ENCODE data around the gene DSG1. TPM values are rescaled to one million over a fixed set of nuclear protein-coding genes. Genes with fewer than 3 reads are reported as not detected.
A peak's percentile ranks its signal among the peaks of the same experiment; 100 is the strongest.

DSG1 gene
- total RNA-seq (2014; rRNA removed; shearing (Covaris generic)): not detected in 2 replicates
- total RNA-seq (2022): not detected in 2 replicates
- not detected for Bru-seq, nascent RNA
- BruChase-seq, experiment 1, labeled RNA remaining after a 6-hour chase: not detected
- BruChase-seq, experiment 2, labeled RNA remaining after a 2-hour chase: percentile 6 among the genes with signal in this experiment
- long read RNA-seq: 0 reads

DNA sequence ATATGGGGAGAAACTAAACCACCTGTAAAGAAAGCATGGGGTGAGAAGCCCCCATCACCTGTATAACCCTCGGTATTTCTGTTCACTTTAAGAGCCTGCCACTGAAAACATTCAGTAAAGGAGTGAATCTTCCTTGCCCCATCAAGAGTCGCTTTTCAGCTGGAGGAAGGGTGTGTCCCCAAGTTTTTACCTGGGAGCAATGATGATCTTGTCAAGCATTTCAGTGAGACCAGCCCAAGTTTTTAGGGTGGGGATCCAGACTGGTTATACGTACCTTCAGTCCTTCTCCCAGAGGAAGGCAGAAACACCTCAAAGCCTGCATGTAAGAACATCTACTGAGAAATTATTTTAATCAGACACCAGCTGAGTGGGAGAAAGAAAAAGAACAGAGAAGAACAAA is at the start of gene DSG1:
Gene DSG1, plus strand, starts transcription at position 301 of the 400 bp plus-strand sequence. CDS start 141 bp downstream, outside the sequence.
- intact Hi-C loops (cut with micrococcal nuclease; ENCODE audit: unreplicated experiment): no loop called here

DNA sequence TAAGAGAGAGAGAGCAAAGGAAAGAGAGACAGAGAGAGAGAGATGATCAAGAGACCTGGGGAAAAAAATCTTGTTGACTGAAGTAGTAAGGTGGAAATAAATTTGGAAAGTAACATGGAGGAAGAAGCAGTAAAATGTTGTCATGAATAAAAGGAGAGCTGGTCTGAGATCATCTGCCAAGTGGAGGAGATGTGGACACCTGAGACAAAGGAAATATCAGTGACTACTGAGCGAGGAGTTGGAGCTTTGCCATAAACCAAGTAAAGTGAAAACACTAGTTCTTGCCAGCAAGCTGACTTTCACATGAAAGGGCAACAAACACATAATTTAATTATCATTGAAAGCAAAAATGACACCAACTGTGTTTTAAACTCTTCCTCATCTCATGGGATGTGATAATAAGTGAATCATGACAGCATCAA is 49.0 kb upstream of the DSG1 start:
- H3K36me3 ChIP-seq (ENCODE audit: insufficient read depth, low read length): no peaks in the 10 kb centered on the region
- H2AFZ ChIP-seq (ENCODE audit: low read length): no peak overlapping the region
- H3K9me2 ChIP-seq (ENCODE audit: insufficient read depth, low read length): no peaks in the 10 kb centered on the region
- no peak overlapping the region for H3K4me3 ChIP-seq (ENCODE audit: low read depth, low read length, poor library complexity, severe bottlenecking)
- TF ChIP-seq, protein P1, sequence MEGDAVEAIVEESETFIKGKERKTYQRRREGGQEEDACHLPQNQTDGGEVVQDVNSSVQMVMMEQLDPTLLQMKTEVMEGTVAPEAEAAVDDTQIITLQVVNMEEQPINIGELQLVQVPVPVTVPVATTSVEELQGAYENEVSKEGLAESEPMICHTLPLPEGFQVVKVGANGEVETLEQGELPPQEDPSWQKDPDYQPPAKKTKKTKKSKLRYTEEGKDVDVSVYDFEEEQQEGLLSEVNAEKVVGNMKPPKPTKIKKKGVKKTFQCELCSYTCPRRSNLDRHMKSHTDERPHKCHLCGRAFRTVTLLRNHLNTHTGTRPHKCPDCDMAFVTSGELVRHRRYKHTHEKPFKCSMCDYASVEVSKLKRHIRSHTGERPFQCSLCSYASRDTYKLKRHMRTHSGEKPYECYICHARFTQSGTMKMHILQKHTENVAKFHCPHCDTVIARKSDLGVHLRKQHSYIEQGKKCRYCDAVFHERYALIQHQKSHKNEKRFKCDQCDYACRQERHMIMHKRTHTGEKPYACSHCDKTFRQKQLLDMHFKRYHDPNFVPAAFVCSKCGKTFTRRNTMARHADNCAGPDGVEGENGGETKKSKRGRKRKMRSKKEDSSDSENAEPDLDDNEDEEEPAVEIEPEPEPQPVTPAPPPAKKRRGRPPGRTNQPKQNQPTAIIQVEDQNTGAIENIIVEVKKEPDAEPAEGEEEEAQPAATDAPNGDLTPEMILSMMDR (conservative IDR thresholded peaks at IDR 0.05; ENCODE audit: low read length): no peak
- TF ChIP-seq EZH2phosphoT487 (IDR thresholded peaks at IDR 0.05; ENCODE audit: borderline replicate concordance, low read depth, low read length): no peak
- no peaks in the 10 kb centered on the region for H3K79me2 ChIP-seq (ENCODE audit: insufficient read depth, low read depth, low read length)
- H3K27ac ChIP-seq (ENCODE audit: low read depth, low read length, poor library complexity, severe bottlenecking): no peak overlapping the region
- ChIA-PET POLR2A (no interaction called here), CTCF (ENCODE audit: unreplicated experiment) (no interaction called here)
- no TSS peak for BruUV-seq (replicated peaks)
- no peak overlapping the region for H3K4me2 ChIP-seq (ENCODE audit: low read length)
- H4K20me1 ChIP-seq (ENCODE audit: insufficient read depth, low read length): no peaks in the 10 kb centered on the region
- intact Hi-C loops (cut with micrococcal nuclease; ENCODE audit: unreplicated experiment): no loop called here
- no peaks in the 10 kb centered on the region for H3K9me3 ChIP-seq (ENCODE audit: low read length)
- DNase-seq (ENCODE audit: low spot score): no peak
- no peaks in the 10 kb centered on the region for H3K4me1 ChIP-seq (ENCODE audit: insufficient read depth, low read length, poor library complexity, severe bottlenecking)

More for the DNA sequence above, at the start of gene DSG1:
- Histone ChIP-seq H3K9me3 (ENCODE audit: low read length) (no peaks in the 10 kb centered on the region), H3K36me3 (ENCODE audit: insufficient read depth, low read length) (no peaks in the 10 kb centered on the region), H4K20me1 (ENCODE audit: insufficient read depth, low read length) (no peaks in the 10 kb centered on the region), H3K9me2 (ENCODE audit: insufficient read depth, low read length) (no peaks in the 10 kb centered on the region), H3K4me2 (ENCODE audit: low read length) (no peak within 1 kb of the TSS), H2AFZ (ENCODE audit: low read length) (no peak within 1 kb of the TSS), H3K4me3 (ENCODE audit: low read depth, low read length, poor library complexity, severe bottlenecking) (no peak within 1 kb of the TSS), H3K79me2 (ENCODE audit: insufficient read depth, low read depth, low read length) (no peaks in the 10 kb centered on the region), H3K27ac (ENCODE audit: low read depth, low read length, poor library complexity, severe bottlenecking) (no peak within 1 kb of the TSS), H3K4me1 (ENCODE audit: insufficient read depth, low read length, poor library complexity, severe bottlenecking) (no peaks in the 10 kb centered on the region)
- CTCF ChIA-PET (ENCODE audit: unreplicated experiment): no interaction called here
- POLR2A ChIA-PET: no interaction called here
- BruUV-seq (replicated peaks): no TSS peak
- DNase-seq (ENCODE audit: low spot score): no peak
- TF ChIP-seq EZH2phosphoT487 (IDR thresholded peaks at IDR 0.05; ENCODE audit: borderline replicate concordance, low read depth, low read length): no peak
- TF ChIP-seq, protein P1 (conservative IDR thresholded peaks at IDR 0.05; ENCODE audit: low read length): no peak

DNA sequence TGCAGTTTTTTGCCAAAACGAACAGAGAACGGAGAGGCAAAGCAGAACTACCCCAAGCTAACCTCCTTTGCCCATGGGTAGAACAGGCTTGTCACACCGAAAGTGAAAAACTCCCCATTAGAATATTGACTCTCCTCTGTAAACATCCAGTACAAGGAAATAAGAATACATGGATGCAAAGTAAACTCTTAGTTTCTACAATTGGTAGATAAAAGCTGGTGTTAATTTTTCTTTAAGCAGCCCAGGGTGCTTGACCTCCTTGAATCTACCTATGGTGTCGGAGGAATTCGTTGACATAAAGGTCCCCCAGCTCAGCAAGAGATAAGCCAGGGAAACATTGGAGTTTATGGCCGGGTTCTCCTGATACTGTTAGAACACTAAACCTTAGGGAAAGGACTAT is 48.4 kb upstream of the DSG1 start:
- BruUV-seq (replicated peaks): no TSS peak
- intact Hi-C loops (cut with micrococcal nuclease; ENCODE audit: unreplicated experiment): no loop called here
- POLR2A ChIA-PET: no interaction called here
- DNase-seq (ENCODE audit: low spot score): no peak
- no peak overlapping the region for H2AFZ ChIP-seq (ENCODE audit: low read length)
- H4K20me1 ChIP-seq (ENCODE audit: insufficient read depth, low read length): no peaks in the 10 kb centered on the region
- no peak overlapping the region for H3K27ac ChIP-seq (ENCODE audit: low read depth, low read length, poor library complexity, severe bottlenecking)
- H3K4me2 ChIP-seq (ENCODE audit: low read length): no peak overlapping the region
- no peaks in the 10 kb centered on the region for H3K79me2 ChIP-seq (ENCODE audit: insufficient read depth, low read depth, low read length)
- H3K9me3 ChIP-seq (ENCODE audit: low read length): no peaks in the 10 kb centered on the region
- no peaks in the 10 kb centered on the region for H3K4me1 ChIP-seq (ENCODE audit: insufficient read depth, low read length, poor library complexity, severe bottlenecking)
- CTCF ChIA-PET (ENCODE audit: unreplicated experiment): no interaction called here
- H3K9me2 ChIP-seq (ENCODE audit: insufficient read depth, low read length): no peaks in the 10 kb centered on the region
- no peak for TF ChIP-seq EZH2phosphoT487 (IDR thresholded peaks at IDR 0.05; ENCODE audit: borderline replicate concordance, low read depth, low read length)
- TF ChIP-seq, protein P1 (conservative IDR thresholded peaks at IDR 0.05; ENCODE audit: low read length): no peak
- H3K36me3 ChIP-seq (ENCODE audit: insufficient read depth, low read length): no peaks in the 10 kb centered on the region
- no peak overlapping the region for H3K4me3 ChIP-seq (ENCODE audit: low read depth, low read length, poor library complexity, severe bottlenecking)

Measured in OCI-LY7 (cell line).